HepG2 (cell line): ENCODE results near the gene SRSF10. TPM values are rescaled to one million over a fixed set of nuclear protein-coding genes. Genes with fewer than 3 reads are reported as not detected.

Experiments used
- ATF1 ChIP-seq: IDR thresholded peaks from 2 replicates; pipeline ENCODE4 v1.6.1; 2016; ENCODE audit warnings: mild to moderate bottlenecking, control low read depth
- ELF3 ChIP-seq: IDR thresholded peaks from 2 replicates; pipeline ENCODE4 v1.6.1; 2016; ENCODE audit warnings: missing genetic modification reagents, missing compliant biosample characterization
- ETV5 ChIP-seq: IDR thresholded peaks from 2 replicates; pipeline ENCODE4 v1.6.1; 2018; ENCODE audit warnings: missing biosample characterization, missing genetic modification reagents, inconsistent platforms, borderline replicate concordance
- JUN ChIP-seq: sonication (generic); formaldehyde crosslinking; IDR thresholded peaks from 2 replicates; pipeline ENCODE4 v1.4.0; 2020; ENCODE audit warnings: mild to moderate bottlenecking, missing genetic modification reagents
- NCOA5 ChIP-seq: sonication (generic); formaldehyde crosslinking; IDR thresholded peaks from 2 replicates; pipeline ENCODE4 v1.4.0; 2020; ENCODE audit warnings: missing genetic modification reagents
- NCOR1 ChIP-seq: fragments of 200-600 bp; sonication (generic); IDR thresholded peaks from 2 replicates; pipeline ENCODE4 v1.7.0; 2017; ENCODE audit warnings: antibody characterized with exemption, low read length, borderline replicate concordance
- NONO ChIP-seq, 2 experiments: fragments of 450-650 bp in 1 of 2; sonication (generic) in 1 of 2; formaldehyde crosslinking in 1 of 2; IDR thresholded peaks in 1 of 2; conservative IDR thresholded peaks in 1 of 2; 2 replicates each; pipeline versions ENCODE4 v1.6.1 to v1.8.0; 2017 to 2022; ENCODE audit warnings: mild to moderate bottlenecking in 1 of 2, missing genetic modification reagents in 1 of 2, moderate library complexity in 1 of 2
- NR2F1 ChIP-seq, 2 experiments: fragments of 450-650 bp in 1 of 2; formaldehyde crosslinking in 1 of 2; IDR thresholded peaks; 2 replicates each; pipeline versions ENCODE4 v1.5.0 to v1.6.1; 2016 to 2020; ENCODE audit warnings: mild to moderate bottlenecking in 1 of 2, missing compliant biosample characterization in 1 of 2, missing genetic modification reagents in 1 of 2, moderate library complexity in 1 of 2
- POGZ ChIP-seq: sonication (generic); formaldehyde crosslinking; IDR thresholded peaks from 2 replicates; pipeline ENCODE4 v1.4.0; 2020; ENCODE audit warnings: mild to moderate bottlenecking, missing genetic modification reagents
- RXRB ChIP-seq: IDR thresholded peaks from 2 replicates; pipeline ENCODE4 v1.6.1; 2016; ENCODE audit warnings: borderline replicate concordance, missing genetic modification reagents, missing compliant biosample characterization
- SMAD9 ChIP-seq: sonication (generic); formaldehyde crosslinking; IDR thresholded peaks from 2 replicates; pipeline ENCODE4 v1.5.1; 2020; ENCODE audit warnings: mild to moderate bottlenecking, missing genetic modification reagents
- SMC3 ChIP-seq: IDR thresholded peaks from 2 replicates; pipeline ENCODE4 v1.6.1; 2011; ENCODE audit warnings: low read length, improper control_type of control experiment
- TEAD3 ChIP-seq: optimal IDR thresholded peaks from 2 replicates; pipeline ENCODE3; 2016; ENCODE audit warnings: borderline replicate concordance
- THYN1 ChIP-seq: sonication (generic); formaldehyde crosslinking; IDR thresholded peaks from 2 replicates; pipeline ENCODE4 v1.8.1; 2023; ENCODE audit warnings: low read depth, mild to moderate bottlenecking, moderate library complexity, missing genetic modification reagents, borderline replicate concordance
- ZC3H4 ChIP-seq: sonication (generic); formaldehyde crosslinking; IDR thresholded peaks from 2 replicates; pipeline ENCODE4 v1.4.0; 2020; ENCODE audit warnings: missing genetic modification reagents, borderline replicate concordance
- ZNF282 ChIP-seq: fragments of 450-650 bp; IDR thresholded peaks from 2 replicates; pipeline ENCODE4 v1.6.1; 2018; ENCODE audit not compliant: partially characterized antibody
- ZNF317 ChIP-seq: sonication (generic); formaldehyde crosslinking; IDR thresholded peaks from 2 replicates; pipeline ENCODE4 v1.5.0; 2020; ENCODE audit warnings: mild to moderate bottlenecking, missing genetic modification reagents
- ZNF326 ChIP-seq: sonication (generic); formaldehyde crosslinking; IDR thresholded peaks from 2 replicates; pipeline ENCODE4 v1.4.0; 2020; ENCODE audit warnings: missing genetic modification reagents, borderline replicate concordance
- ZNF572 ChIP-seq: sonication (generic); formaldehyde crosslinking; IDR thresholded peaks from 2 replicates; pipeline ENCODE4 v1.5.1; 2020; ENCODE audit warnings: mild to moderate bottlenecking, missing genetic modification reagents
- ZNF672 ChIP-seq: sonication (generic); formaldehyde crosslinking; IDR thresholded peaks from 2 replicates; pipeline ENCODE4 v1.8.1; 2022; ENCODE audit warnings: missing genetic modification reagents
- ZNF772 ChIP-seq: sonication (generic); formaldehyde crosslinking; IDR thresholded peaks from 2 replicates; pipeline ENCODE4 v1.5.0; 2020; ENCODE audit warnings: mild to moderate bottlenecking, missing genetic modification reagents
- ZNF781 ChIP-seq: sonication (generic); formaldehyde crosslinking; IDR thresholded peaks from 2 replicates; pipeline ENCODE4 v1.5.1; 2020; ENCODE audit warnings: borderline replicate concordance, mild to moderate bottlenecking, missing genetic modification reagents; ENCODE audit errors: not compliant biosample characterization
- polyA plus RNA-seq, 8 experiments: library from polyadenylated mRNA; depleted of rRNA in 3 of 8; stranded (reverse) in 7 of 8; unstranded in 1 of 8; fragments of >200 nt; fragmentation: Illumina TruSeq in 4 of 8; extraction: Trizol in 4 of 8; gene quantifications; 2 replicates each; pipeline versions ENCODE4 v1.2.1 to v1.2.3, GENCODE V29; 2011 to 2016; ENCODE audit warnings: low read depth in 4 of 8, missing spikeins in 1 of 8, mixed read lengths in 1 of 8; ENCODE audit not compliant: insufficient read depth in 1 of 8
- total RNA-seq, 5 experiments: library from RNA; depleted of rRNA; stranded (reverse); fragments of >200 nt; fragmentation: Illumina TruSeq; extraction: Trizol; gene quantifications; 2 replicates each; pipeline ENCODE4 v1.2.3, GENCODE V29; 2016; ENCODE audit warnings: low read depth in 1 of 5
- TF ChIP-seq, protein P1 (sequence below): sonication (generic); formaldehyde crosslinking; IDR thresholded peaks from 2 replicates; pipeline ENCODE4 v1.4.0; 2020; ENCODE audit warnings: mild to moderate bottlenecking, missing genetic modification reagents
- TF ChIP-seq, protein P2 (sequence below): sonication (generic); formaldehyde crosslinking; IDR thresholded peaks from 2 replicates; pipeline ENCODE4 v1.4.0; 2020; ENCODE audit warnings: missing genetic modification reagents
- TF ChIP-seq, protein P3 (sequence below): sonication (generic); formaldehyde crosslinking; conservative IDR thresholded peaks from 2 replicates; pipeline ENCODE4 v1.4.0; 2020; ENCODE audit warnings: missing genetic modification reagents

Gene SRSF10
- total and polyA plus RNA-seq, 2 of the 13 experiments (the other 11 are each of a cell fraction or from before 2014, with no cell fraction given), result 126 to 186 TPM

DNA sequence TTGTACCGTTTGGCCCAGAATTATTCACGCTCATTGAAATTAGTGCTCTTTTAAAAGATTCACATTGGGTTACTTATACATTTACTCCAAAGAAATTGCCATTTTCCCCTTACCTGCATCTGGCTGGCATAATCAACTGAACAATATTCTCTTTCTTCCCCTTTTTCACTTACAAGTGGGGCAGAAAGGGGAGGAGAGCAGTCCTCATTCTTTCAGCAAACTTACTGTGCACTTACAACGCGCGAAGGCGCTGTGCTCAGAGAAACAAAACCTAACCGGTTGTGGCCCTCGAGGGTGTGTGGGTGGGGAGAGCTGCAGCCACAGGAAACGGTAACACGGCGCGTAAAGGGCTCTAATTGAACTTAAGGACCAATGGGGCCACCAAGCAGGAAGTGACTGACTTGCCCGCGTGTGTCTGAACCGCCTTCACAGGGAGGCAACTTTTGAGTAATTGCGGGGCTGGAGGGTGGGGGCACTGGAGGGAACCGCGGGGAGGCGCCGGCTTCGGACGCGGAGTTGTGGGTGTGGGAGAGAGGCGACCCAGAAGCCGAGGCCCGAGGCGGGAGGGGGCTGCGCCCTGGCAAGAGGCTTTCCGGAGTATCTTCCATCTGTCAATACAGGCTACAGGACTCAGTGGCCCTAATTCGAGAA, 21.2 kb downstream of the SRSF10 start (continued):
- TF ChIP-seq, protein P1, sequence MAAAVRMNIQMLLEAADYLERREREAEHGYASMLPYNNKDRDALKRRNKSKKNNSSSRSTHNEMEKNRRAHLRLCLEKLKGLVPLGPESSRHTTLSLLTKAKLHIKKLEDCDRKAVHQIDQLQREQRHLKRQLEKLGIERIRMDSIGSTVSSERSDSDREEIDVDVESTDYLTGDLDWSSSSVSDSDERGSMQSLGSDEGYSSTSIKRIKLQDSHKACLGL (CRISPR knock-in tag), result no peak
- no peak for TF ChIP-seq ZNF326 (CRISPR knock-in tag)
- no peak for TF ChIP-seq RXRB
- TF ChIP-seq ZNF672 (CRISPR knock-in tag), result no peak
- TF ChIP-seq TEAD3, result peak; percentile 33
- TF ChIP-seq SMAD9, result peak; percentile 33; the same call in 1 of the 2 replicates
- TF ChIP-seq, protein P2, sequence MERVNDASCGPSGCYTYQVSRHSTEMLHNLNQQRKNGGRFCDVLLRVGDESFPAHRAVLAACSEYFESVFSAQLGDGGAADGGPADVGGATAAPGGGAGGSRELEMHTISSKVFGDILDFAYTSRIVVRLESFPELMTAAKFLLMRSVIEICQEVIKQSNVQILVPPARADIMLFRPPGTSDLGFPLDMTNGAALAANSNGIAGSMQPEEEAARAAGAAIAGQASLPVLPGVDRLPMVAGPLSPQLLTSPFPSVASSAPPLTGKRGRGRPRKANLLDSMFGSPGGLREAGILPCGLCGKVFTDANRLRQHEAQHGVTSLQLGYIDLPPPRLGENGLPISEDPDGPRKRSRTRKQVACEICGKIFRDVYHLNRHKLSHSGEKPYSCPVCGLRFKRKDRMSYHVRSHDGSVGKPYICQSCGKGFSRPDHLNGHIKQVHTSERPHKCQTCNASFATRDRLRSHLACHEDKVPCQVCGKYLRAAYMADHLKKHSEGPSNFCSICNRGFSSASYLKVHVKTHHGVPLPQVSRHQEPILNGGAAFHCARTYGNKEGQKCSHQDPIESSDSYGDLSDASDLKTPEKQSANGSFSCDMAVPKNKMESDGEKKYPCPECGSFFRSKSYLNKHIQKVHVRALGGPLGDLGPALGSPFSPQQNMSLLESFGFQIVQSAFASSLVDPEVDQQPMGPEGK (CRISPR knock-in tag), result peak; percentile 52
- TF ChIP-seq ETV5 (CRISPR knock-in tag), result peak; percentile 67; the same call in 1 of the 2 replicates
- no peak for TF ChIP-seq NCOA5
- no peak for TF ChIP-seq NONO (IDR thresholded peaks at IDR 0.05)
- TF ChIP-seq NONO (CRISPR knock-in tag; conservative IDR thresholded peaks at IDR 0.05), result peak; percentile 42; the same call in 1 of the 2 replicates
- TF ChIP-seq ZC3H4, result peak; percentile 58; the same call in 1 of the 2 replicates
- TF ChIP-seq NCOR1, result no peak
- TF ChIP-seq NR2F1 (CRISPR knock-in tag; IDR thresholded peaks at IDR 0.05), result 0 out of 4 replicates have a peak, but pooled peaks of 1 of the 2 experiments have one; percentile 3
- peak; percentile 17; the same call in 1 of the 2 replicates for TF ChIP-seq SMC3
- peak; percentile 73; the same call in 1 of the 2 replicates for TF ChIP-seq ZNF317
- TF ChIP-seq POGZ, result peak; percentile 31; the same call in 1 of the 2 replicates
- TF ChIP-seq ZNF572, result no peak
- peak; percentile 43; the same call in 1 of the 2 replicates for TF ChIP-seq JUN (CRISPR knock-in tag)
- TF ChIP-seq ELF3 (CRISPR knock-in tag), result peak; percentile 58
- TF ChIP-seq THYN1 (CRISPR knock-in tag), result no peak
- peak; percentile 68; the same call in 1 of the 2 replicates for TF ChIP-seq ZNF772 (CRISPR knock-in tag)
- no peak for TF ChIP-seq ZNF282
- TF ChIP-seq ZNF781 (CRISPR knock-in tag), result no peak
- TF ChIP-seq, protein P3, sequence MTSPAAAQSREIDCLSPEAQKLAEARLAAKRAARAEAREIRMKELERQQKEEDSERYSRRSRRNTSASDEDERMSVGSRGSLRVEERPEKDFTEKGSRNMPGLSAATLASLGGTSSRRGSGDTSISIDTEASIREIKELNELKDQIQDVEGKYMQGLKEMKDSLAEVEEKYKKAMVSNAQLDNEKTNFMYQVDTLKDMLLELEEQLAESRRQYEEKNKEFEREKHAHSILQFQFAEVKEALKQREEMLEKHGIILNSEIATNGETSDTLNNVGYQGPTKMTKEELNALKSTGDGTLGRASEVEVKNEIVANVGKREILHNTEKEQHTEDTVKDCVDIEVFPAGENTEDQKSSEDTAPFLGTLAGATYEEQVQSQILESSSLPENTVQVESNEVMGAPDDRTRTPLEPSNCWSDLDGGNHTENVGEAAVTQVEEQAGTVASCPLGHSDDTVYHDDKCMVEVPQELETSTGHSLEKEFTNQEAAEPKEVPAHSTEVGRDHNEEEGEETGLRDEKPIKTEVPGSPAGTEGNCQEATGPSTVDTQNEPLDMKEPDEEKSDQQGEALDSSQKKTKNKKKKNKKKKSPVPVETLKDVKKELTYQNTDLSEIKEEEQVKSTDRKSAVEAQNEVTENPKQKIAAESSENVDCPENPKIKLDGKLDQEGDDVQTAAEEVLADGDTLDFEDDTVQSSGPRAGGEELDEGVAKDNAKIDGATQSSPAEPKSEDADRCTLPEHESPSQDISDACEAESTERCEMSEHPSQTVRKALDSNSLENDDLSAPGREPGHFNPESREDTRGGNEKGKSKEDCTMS, result no peak
- peak; percentile 58; the same call in 1 of the 2 replicates for TF ChIP-seq ATF1 (CRISPR knock-in tag)
